Endothelial cell of umbilical vein (primary cell): Measurements from ENCODE around the gene CST8. TPM values are rescaled to one million over a fixed set of nuclear protein-coding genes. Genes with fewer than 3 reads are reported as not detected.

Source experiments
- BruUV-seq: library from RNA; stranded (reverse); fragments of 400-500 nt; replicated peaks from 2 replicates; lab custom pipeline; 2021; lab: Mats Ljungman, UMichigan
- CTCF ChIA-PET: fragments of 300-600, 350-600 bp; sonication (Branson Sonifier 250); formaldehyde crosslinking; loops from one replicate; lab custom pipeline; 2021; ENCODE audit warnings: antibody characterized with exemption, inconsistent platforms; lab: Charles Lee
- POLR2A ChIA-PET: fragments of 300-600, 350-600 bp; sonication (Branson Sonifier 250); formaldehyde crosslinking; loops from one replicate; lab custom pipeline; 2021; ENCODE audit warnings: antibody characterized with exemption, inconsistent platforms; lab: Charles Lee
- DNase-seq: peaks from one replicate; pipeline ENCODE4 v3.0.0-alpha.2; 2011; ENCODE audit warnings: low read depth, low spot score
- FAIRE-seq: peaks from 2 replicates; lab custom pipeline; 2011; peaks lifted over from hg19 to GRCh38; lab: Jason Lieb, UNC
- H2AFZ ChIP-seq: 2 replicates; pipeline ENCODE4 v1.6.0; 2012; ENCODE audit warnings: low read depth, low read length, control low read depth, inconsistent platforms
- H3K27ac ChIP-seq: 2 replicates; pipeline ENCODE4 v1.5.1; 2011; ENCODE audit warnings: low read depth, mild to moderate bottlenecking, control low read depth, low read length, moderate library complexity; ENCODE audit not compliant: insufficient read depth
- H3K27me3 ChIP-seq, 2 experiments: 2 replicates each; pipeline versions ENCODE4 v1.6.0 to v1.6.1; 2011; ENCODE audit warnings: low read length in 2 of 2, mixed read lengths in 1 of 2; ENCODE audit not compliant: control insufficient read depth in 2 of 2, insufficient read depth in 2 of 2
- H3K36me3 ChIP-seq, 2 experiments: 2 replicates in 1 of 2; 3 replicates in 1 of 2; pipeline ENCODE4 v1.5.1; 2011; ENCODE audit warnings: low read length in 2 of 2, mild to moderate bottlenecking in 1 of 2, moderate library complexity in 1 of 2; ENCODE audit not compliant: control insufficient read depth in 2 of 2, insufficient read depth in 2 of 2; ENCODE audit errors: extremely low read depth in 1 of 2
- H3K4me1 ChIP-seq: 3 replicates; pipeline ENCODE4 v1.5.1; 2011; ENCODE audit warnings: mild to moderate bottlenecking, low read length; ENCODE audit not compliant: control insufficient read depth, insufficient read depth; ENCODE audit errors: extremely low read depth
- H3K4me2 ChIP-seq: 2 replicates; pipeline ENCODE4 v1.6.1; 2011; ENCODE audit warnings: low read length, control low read depth, mixed read lengths; ENCODE audit not compliant: insufficient read depth
- H3K4me3 ChIP-seq, 3 experiments: fragments of 200-600 bp in 1 of 3; sonication (generic), shearing (Covaris generic) in 1 of 3; replicated peaks in 1 of 3; 2 replicates each; pipeline ENCODE4 v1.5.1; 2011 to 2016; ENCODE audit warnings: control low read depth in 3 of 3, low read length in 3 of 3, mild to moderate bottlenecking in 2 of 3, inconsistent platforms in 1 of 3, low read depth in 1 of 3, moderate library complexity in 1 of 3; ENCODE audit not compliant: insufficient read depth in 1 of 3
- H3K79me2 ChIP-seq: 2 replicates; pipeline ENCODE4 v1.6.0; 2012; ENCODE audit warnings: low read length, inconsistent platforms; ENCODE audit not compliant: control insufficient read depth, insufficient read depth
- H3K9ac ChIP-seq: replicated peaks from 2 replicates; pipeline ENCODE3; 2011; ENCODE audit warnings: low read length, control low read depth; ENCODE audit not compliant: insufficient read depth; ENCODE audit errors: extremely low read depth
- H3K9me1 ChIP-seq: replicated peaks from 3 replicates; pipeline ENCODE4 v1.6.0; 2011; ENCODE audit warnings: mild to moderate bottlenecking, low read length; ENCODE audit not compliant: control insufficient read depth, insufficient read depth; ENCODE audit errors: extremely low read depth
- H3K9me3 ChIP-seq: replicated peaks from 2 replicates; pipeline ENCODE4 v1.5.1; 2012; ENCODE audit warnings: low read length, inconsistent platforms; ENCODE audit not compliant: control insufficient read depth, insufficient read depth
- H4K20me1 ChIP-seq: replicated peaks from 2 replicates; pipeline ENCODE3; 2011; ENCODE audit warnings: mild to moderate bottlenecking, low read length; ENCODE audit not compliant: control insufficient read depth, insufficient read depth; ENCODE audit errors: extremely low read depth
- CTCF ChIP-seq, 2 donors: IDR thresholded peaks; 1 replicate in 1 of 2; 2 replicates in 1 of 2; pipeline ENCODE4 v1.5.1; 2011; ENCODE audit warnings: low read length in 2 of 2, mild to moderate bottlenecking in 2 of 2, moderate library complexity in 2 of 2, control low read depth in 1 of 2, inconsistent platforms in 1 of 2, low read depth in 1 of 2; ENCODE audit not compliant: insufficient read depth in 1 of 2; ENCODE audit errors: extremely low read depth in 1 of 2
- EZH2 ChIP-seq: IDR thresholded peaks from 2 replicates; pipeline ENCODE4 v1.6.1; 2012; ENCODE audit warnings: borderline replicate concordance, low read depth, mild to moderate bottlenecking, moderate library complexity, low read length, inconsistent platforms; ENCODE audit not compliant: severe bottlenecking
- FOS ChIP-seq: IDR thresholded peaks from 2 replicates; pipeline ENCODE4 v1.6.1; 2011; ENCODE audit warnings: mild to moderate bottlenecking, low read length, moderate library complexity, borderline replicate concordance; ENCODE audit not compliant: insufficient read depth
- GATA2 ChIP-seq: IDR thresholded peaks from 2 replicates; pipeline ENCODE4 v1.7.0; 2011; ENCODE audit warnings: low read depth, mild to moderate bottlenecking, moderate library complexity, mixed read lengths, low read length; ENCODE audit not compliant: insufficient read length, insufficient read depth
- JUN ChIP-seq: IDR thresholded peaks from 2 replicates; pipeline ENCODE4 v1.6.1; 2011; ENCODE audit warnings: borderline replicate concordance, low read depth; ENCODE audit not compliant: insufficient read length, insufficient read depth
- MYC ChIP-seq: IDR thresholded peaks from one replicate; pipeline ENCODE4 v1.6.1; 2011; ENCODE audit warnings: mild to moderate bottlenecking, low read depth, low read length
- POLR2A ChIP-seq: IDR thresholded peaks from 2 replicates; pipeline ENCODE4 v1.6.1; 2012; ENCODE audit warnings: low read depth, mild to moderate bottlenecking, control low read depth, low read length
- POLR2AphosphoS5 ChIP-seq: IDR thresholded peaks from 2 replicates; pipeline ENCODE4 v1.6.1; 2012; ENCODE audit warnings: low read depth, mild to moderate bottlenecking, control low read depth, low read length, moderate library complexity; ENCODE audit not compliant: insufficient read depth
- dilution Hi-C: fragments of 300-500 bp; cut with MboI; formaldehyde crosslinking; loops from one replicate; pipeline ENCODE4 v1.15.0; 2019; ENCODE audit warnings: low sequenced_read_pairs; ENCODE audit not compliant: extremely low pct_ligation_motif_present
- intact Hi-C: fragments of 100-400 bp; cut with micrococcal nuclease; formaldehyde crosslinking; loops from one replicate; pipeline ENCODE4 v1.10.0; 2022
- polyA plus RNA-seq, 4 experiments: library from polyadenylated mRNA; depleted of rRNA in 3 of 4; stranded (reverse) in 3 of 4; unstranded in 1 of 4; fragments of >200 nt; gene quantifications; 2 replicates each; pipeline versions ENCODE4 v1.2.1 to v1.2.3, GENCODE V29; 2011 to 2012; ENCODE audit warnings: missing spikeins in 1 of 4
- total RNA-seq: library from RNA; stranded (reverse); gene quantifications from 2 replicates; pipeline ENCODE4 v1.2.3, GENCODE V29; 2021
- TF ChIP-seq, protein P1 (sequence below): IDR thresholded peaks from 2 replicates; pipeline ENCODE4 v1.6.1; 2011; ENCODE audit not compliant: insufficient read depth, insufficient read length

Gene CST8
- total and polyA plus RNA-seq, 2 donors (not counting 3 experiments of a cell fraction or from before 2014, with no cell fraction given), result not detected

GRCh38 chr20:23456409-23456808 is 34.5 kb upstream of the CST8 start:
- H3K4me3 ChIP-seq, result no peak overlapping the region
- H3K27ac ChIP-seq, result no peak overlapping the region
- H3K9me3 ChIP-seq, result no peaks in the 10 kb centered on the region
- no peaks in the 10 kb centered on the region for H3K27me3 ChIP-seq
- no TSS peak for BruUV-seq
- intact Hi-C loops, result no loop called here
- dilution Hi-C loops, result no loop called here
- H3K4me1 ChIP-seq, result no peaks in the 10 kb centered on the region
- no peak for FAIRE-seq
- no peaks in the 10 kb centered on the region for H3K36me3 ChIP-seq
- H3K9ac ChIP-seq, result no peak overlapping the region
- ChIA-PET CTCF (no interaction called here), POLR2A (no interaction called here)
- H4K20me1 ChIP-seq, result no peaks in the 10 kb centered on the region
- TF ChIP-seq POLR2A (no peak), CTCF (IDR thresholded peaks at IDR 0.05; ENCODE audit: extremely low read depth in 1 of 2, insufficient read depth in 1 of 2, low read depth in 1 of 2, low read length in 2 of 2) (no peak), FOS (no peak), EZH2 (no peak), JUN (no peak), GATA2 (no peak), MYC (no peak), POLR2AphosphoS5 (no peak)
- TF ChIP-seq, protein P1, sequence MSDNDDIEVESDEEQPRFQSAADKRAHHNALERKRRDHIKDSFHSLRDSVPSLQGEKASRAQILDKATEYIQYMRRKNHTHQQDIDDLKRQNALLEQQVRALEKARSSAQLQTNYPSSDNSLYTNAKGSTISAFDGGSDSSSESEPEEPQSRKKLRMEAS, result no peak
- H2AFZ ChIP-seq, result no peak overlapping the region
- H3K9me1 ChIP-seq, result no peaks in the 10 kb centered on the region
- DNase-seq, result no peak
- H3K79me2 ChIP-seq, result no peaks in the 10 kb centered on the region
- H3K4me2 ChIP-seq, result no peak overlapping the region
